ENCODE results near the gene ACOT7. TPM values are rescaled to one million over a fixed set of nuclear protein-coding genes. Genes with fewer than 3 reads are reported as not detected.

Gene ACOT7
- total RNA-seq, 2 donors from 2014 or later = 6.6 to 10.7 TPM

GRCh38 chr1:6257541-6258069 is 136.0 kb downstream of the ACOT7 start:
- DNase-seq (ENCODE audit: low spot score) = no peak
- Histone ChIP-seq H3K9me3 (no peaks in the 10 kb centered on the region), H3K4me3 (no peak overlapping the region), H3K27me3 (no peaks in the 10 kb centered on the region), H3K27ac (no peak overlapping the region), H3K4me1 (peaks cover 0 to 32% of the 10 kb centered on the region in 2 donors), H3K36me3 (peaks cover 9% of the 10 kb centered on the region)
- TF ChIP-seq CTCF (IDR thresholded peaks at IDR 0.05) = no peak

GRCh38 chr1:6256645-6257044 is 136.9 kb downstream of the ACOT7 start:
- no peak overlapping the region for H3K27ac ChIP-seq
- no peak overlapping the region for H3K4me3 ChIP-seq
- H3K4me1 ChIP-seq = peaks cover 0 to 23% of the 10 kb centered on the region in 2 donors
- TF ChIP-seq CTCF (IDR thresholded peaks at IDR 0.05) = no peak
- H3K27me3 ChIP-seq = no peaks in the 10 kb centered on the region
- no peak for DNase-seq (ENCODE audit: low spot score)
- peaks cover 9% of the 10 kb centered on the region for H3K36me3 ChIP-seq
- no peaks in the 10 kb centered on the region for H3K9me3 ChIP-seq

GRCh38 chr1:6254691-6255090 is 138.9 kb downstream of the ACOT7 start:
- Histone ChIP-seq H3K9me3 (no peaks in the 10 kb centered on the region), H3K36me3 (peaks cover 9% of the 10 kb centered on the region), H3K27me3 (no peaks in the 10 kb centered on the region), H3K4me3 (no peak overlapping the region), H3K4me1 (peaks cover 0 to 13% of the 10 kb centered on the region in 2 donors), H3K27ac (no peak overlapping the region)
- no peak for DNase-seq (ENCODE audit: low spot score)
- TF ChIP-seq CTCF (IDR thresholded peaks at IDR 0.05) = no peak

DNA sequence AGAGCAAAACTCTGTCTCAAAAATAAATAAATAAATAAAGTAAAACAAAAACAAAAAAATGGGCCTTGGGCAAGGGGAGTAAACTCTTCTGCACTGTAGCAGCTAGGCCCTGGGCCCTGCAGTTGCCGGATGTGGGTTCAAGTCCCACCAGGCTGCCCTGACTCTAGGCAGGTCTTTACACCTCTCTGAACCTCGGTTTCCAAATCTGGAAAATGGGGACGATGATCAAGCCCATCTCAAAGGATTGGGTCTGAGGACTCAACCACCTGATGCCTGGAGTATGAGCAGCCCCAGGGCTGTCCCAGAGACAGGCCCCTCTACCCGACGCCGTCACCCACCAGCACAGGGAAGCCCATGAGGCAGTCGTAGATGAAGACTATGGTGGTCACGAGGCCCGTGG is 140.2 kb downstream of the ACOT7 start:
- H3K9me3 ChIP-seq = no peaks in the 10 kb centered on the region
- H3K4me1 ChIP-seq = peaks cover 0 to 11% of the 10 kb centered on the region in 2 donors
- H3K36me3 ChIP-seq = peaks cover 9% of the 10 kb centered on the region
- H3K27ac ChIP-seq = no peak overlapping the region
- no peak for TF ChIP-seq CTCF (IDR thresholded peaks at IDR 0.05)
- H3K27me3 ChIP-seq = no peaks in the 10 kb centered on the region
- no peak overlapping the region for H3K4me3 ChIP-seq
- no peak for DNase-seq (ENCODE audit: low spot score)

DNA sequence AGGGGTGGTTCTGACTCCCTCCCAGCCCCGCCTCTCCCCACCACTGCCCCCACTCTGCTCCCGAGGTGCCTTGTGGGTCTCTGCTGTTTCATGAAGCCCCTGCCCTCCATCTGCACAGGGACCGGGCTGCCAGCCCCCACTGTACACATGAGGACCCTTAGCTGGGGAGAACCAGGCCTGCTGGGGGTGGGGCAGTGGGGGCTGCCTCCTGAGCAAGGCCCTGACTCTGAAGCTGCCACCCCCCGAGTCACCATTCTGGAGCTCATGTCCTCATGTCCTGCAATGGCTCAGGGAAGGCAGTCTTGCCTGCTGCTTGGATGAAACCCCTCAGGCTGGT is 141.2 kb downstream of the ACOT7 start:
- H3K36me3 ChIP-seq = peaks cover 9% of the 10 kb centered on the region
- DNase-seq (ENCODE audit: low spot score) = no peak
- no peak for TF ChIP-seq CTCF (IDR thresholded peaks at IDR 0.05)
- peaks cover 0 to 11% of the 10 kb centered on the region in 2 donors for H3K4me1 ChIP-seq
- H3K9me3 ChIP-seq = no peaks in the 10 kb centered on the region
- no peak overlapping the region for H3K27ac ChIP-seq
- H3K4me3 ChIP-seq = no peak overlapping the region
- H3K27me3 ChIP-seq = no peaks in the 10 kb centered on the region

DNA sequence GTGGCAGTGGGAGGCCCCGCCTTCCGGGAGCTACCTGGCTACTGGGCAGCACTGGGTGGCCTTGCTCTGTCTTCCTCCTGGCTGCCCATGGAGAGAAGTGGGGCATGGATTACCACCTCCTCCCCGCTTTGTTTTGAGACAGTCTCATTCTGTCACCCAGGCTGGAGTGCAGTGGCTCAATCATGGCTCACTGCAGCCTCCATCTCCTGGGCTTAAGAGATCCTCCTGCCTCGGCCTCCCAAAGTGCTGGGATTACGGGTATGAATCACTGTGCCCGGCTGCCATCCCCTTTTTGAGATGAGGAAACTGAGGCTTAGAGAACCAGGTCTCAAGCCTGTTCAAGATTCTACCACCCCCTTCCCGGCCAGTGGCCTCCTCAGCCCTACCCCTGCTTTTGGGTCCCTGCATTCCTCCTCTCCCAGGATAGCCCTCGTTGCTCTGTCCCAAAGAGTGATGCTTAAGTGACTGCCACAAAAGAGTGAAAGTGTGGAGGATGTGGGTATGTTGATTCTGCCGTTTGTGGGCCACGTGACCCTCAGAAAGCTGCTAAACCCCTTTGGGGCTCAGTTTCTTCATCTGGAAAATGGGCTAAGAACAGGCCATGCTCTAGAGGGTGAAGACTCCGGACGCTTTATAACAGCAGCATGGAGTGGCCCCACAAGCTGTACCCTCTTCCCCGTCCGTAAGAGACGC is 141.7 kb downstream of the ACOT7 start:
- no peak for DNase-seq (ENCODE audit: low spot score)
- no peak overlapping the region for H3K27ac ChIP-seq
- no peak for TF ChIP-seq CTCF (IDR thresholded peaks at IDR 0.05)
- peaks cover 9% of the 10 kb centered on the region for H3K36me3 ChIP-seq
- no peaks in the 10 kb centered on the region for H3K9me3 ChIP-seq
- peaks cover 0 to 11% of the 10 kb centered on the region in 2 donors for H3K4me1 ChIP-seq
- H3K27me3 ChIP-seq = no peaks in the 10 kb centered on the region
- H3K4me3 ChIP-seq = no peak overlapping the region
